Right cardiac atrium (tissue), 5 donors: ENCODE data around the gene WDFY2. TPM values are rescaled to one million over a fixed set of nuclear protein-coding genes. Genes with fewer than 3 reads are reported as not detected.
"Not testable (repeated sequence)": the region's sequence is repeated elsewhere in the genome, so short reads cannot be mapped to it uniquely, and the experiment has no call there.

ENCODE experiments used
- ATAC-seq, 2 donors: fragments of 200-7000 bp; cut with Tn5 transposase; one replicate each; pipeline versions ENCODE4 v1.8.0 to v1.9.1; 2020; ENCODE audit warnings: moderate library complexity in 2 of 2, mild to moderate bottlenecking in 1 of 2
- DNase-seq, 3 donors: peaks; one replicate each; pipeline ENCODE4 v3.0.0-alpha.2; 2020
- H3K27ac ChIP-seq: one replicate; pipeline ENCODE4 v1.5.1; 2013; ENCODE audit warnings: mild to moderate bottlenecking, low read length, control low read depth, moderate library complexity
- H3K27me3 ChIP-seq: one replicate; pipeline ENCODE4 v1.6.1; 2013; ENCODE audit not compliant: control insufficient read depth, insufficient read depth
- H3K4me1 ChIP-seq: one replicate; pipeline ENCODE4 v1.6.1; 2013; ENCODE audit warnings: low read length; ENCODE audit not compliant: control insufficient read depth, insufficient read depth
- H3K4me3 ChIP-seq: one replicate; pipeline ENCODE4 v1.5.1; 2013; ENCODE audit warnings: low read length, control low read depth
- H3K9me3 ChIP-seq: one replicate; pipeline ENCODE4 v1.6.1; 2013; ENCODE audit warnings: low read length; ENCODE audit not compliant: control insufficient read depth
- WGBS: extraction: QIAGEN DNeasy Blood & Tissue Kit; methylation state at CpG from one replicate; pipeline ENCODE4 v1.1.7; 2013; 5-methylcytosine and 5-hydroxymethylcytosine counted together
- intact Hi-C, 4 donors: fragments of 100-400 bp; cut with DNase I; formaldehyde crosslinking; loops; one replicate each; pipeline versions ENCODE4 v1.11.0 to v1.14.0; 2022 to 2023
- polyA plus RNA-seq: library from polyadenylated mRNA; stranded (reverse); fragments of 200-250 nt; gene quantifications from one replicate; pipeline ENCODE4 v1.2.3, GENCODE V29; 2013
- total RNA-seq, 4 donors: library from RNA; stranded (reverse); fragmentation: NEBNext Ultra II Directional; extraction: Animal tissue kit (Norgen Biotek cat#: 25700); gene quantifications; one replicate each; pipeline ENCODE4 v1.2.1, GENCODE V29; 2021
- donor health status: healthy with polysubstance abuse.
- donor health status: DM: no; HTN: yes; CAD: no.
- donor health status: DM: no; HTN: no; CAD: no.
- donor health status: DM: no; HTN: yes; CAD: no; lungs with severe emphysema.
- donor health status: DM: yes; HTN: yes; CAD: no.

Gene WDFY2
- total and polyA plus RNA-seq, 5 donors, result 2.6 to 7.9 (median 5.8) TPM

DNA sequence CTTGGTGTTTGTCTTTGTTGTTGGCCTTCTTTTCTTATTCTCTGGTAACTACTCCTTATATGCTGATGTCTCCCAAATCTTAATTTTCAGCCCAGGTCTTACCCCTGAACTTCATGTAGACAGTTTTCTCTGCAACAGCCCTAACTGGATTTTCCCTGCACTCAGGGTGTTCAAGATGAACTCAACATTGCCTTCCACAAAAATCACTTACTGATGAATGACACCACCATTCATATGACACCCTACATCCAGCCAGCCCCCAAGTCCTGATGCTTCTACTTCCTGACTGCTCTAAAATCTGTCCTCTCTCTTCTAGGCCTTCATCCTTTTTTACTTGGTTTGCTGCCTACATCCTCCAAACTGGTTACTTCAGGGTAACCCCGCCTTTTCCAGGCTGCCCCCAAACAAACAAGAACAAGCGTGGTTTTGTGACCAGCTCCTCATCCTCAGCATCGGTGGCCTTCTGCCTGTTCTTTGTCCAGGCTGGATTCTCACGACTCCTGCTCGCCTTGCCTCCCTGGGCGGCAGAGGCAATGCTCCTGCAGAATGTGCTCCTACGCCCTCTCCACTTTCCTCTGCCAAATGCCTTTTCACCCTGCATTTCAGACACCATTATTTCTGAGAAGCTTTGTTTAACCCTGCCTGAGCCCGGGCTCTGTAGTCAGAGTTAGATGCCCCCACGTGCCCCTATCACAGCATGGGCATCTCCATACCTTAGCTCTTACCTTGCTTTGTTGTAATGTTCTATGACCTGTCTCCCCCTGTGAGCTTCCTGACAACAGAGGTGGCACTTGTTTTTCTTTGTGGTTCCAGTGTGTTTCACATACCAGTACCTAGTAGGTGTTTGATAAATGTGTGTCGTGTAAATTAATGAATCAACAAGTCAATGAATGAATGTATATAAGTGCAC, 61.8 kb downstream of the WDFY2 start:
- Histone ChIP-seq H3K4me3 (no peak overlapping the region), H3K4me1 (peaks cover 20% of the 10 kb centered on the region), H3K9me3 (no peaks in the 10 kb centered on the region), H3K27ac (peak overlapping the region; percentile 9), H3K27me3 (no peaks in the 10 kb centered on the region)
- intact Hi-C loops, result no loop called here
- WGBS, result 83% methylated on average over 10 of the region's 10 CpGs
- peak in 1 of 2 donors; percentile 23 for ATAC-seq
- DNase-seq, result no peak

GRCh38 chr13:51647067-51647466, 62.8 kb downstream of the WDFY2 start:
- H3K4me3 ChIP-seq, result no peak overlapping the region
- H3K4me1 ChIP-seq, result peaks cover 20% of the 10 kb centered on the region
- 97% methylated on average over 4 of the region's 4 CpGs for WGBS
- no peak for ATAC-seq
- no peaks in the 10 kb centered on the region for H3K9me3 ChIP-seq
- no peak overlapping the region for H3K27ac ChIP-seq
- intact Hi-C loops, result no loop called here
- no peak for DNase-seq
- H3K27me3 ChIP-seq, result no peaks in the 10 kb centered on the region

DNA sequence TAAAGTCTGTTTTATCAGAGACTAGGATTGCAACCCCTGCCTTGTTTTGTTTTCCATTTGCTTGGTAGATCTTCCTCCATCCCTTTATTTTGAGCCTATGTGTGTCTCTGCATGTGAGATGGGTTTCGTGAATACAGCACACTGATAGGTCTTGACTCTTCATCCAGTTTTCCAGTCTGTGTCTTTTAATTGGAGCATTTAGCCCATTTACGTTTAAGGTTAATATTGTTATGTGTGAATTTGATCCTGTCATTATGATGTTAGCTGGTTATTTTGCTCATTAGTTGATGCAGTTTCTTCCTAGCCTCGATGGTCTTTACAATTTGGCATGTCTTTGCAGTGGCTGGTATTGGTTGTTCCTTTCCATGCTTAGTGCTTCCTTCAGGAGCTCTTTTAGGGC, 67.9 kb downstream of the WDFY2 start:
- H3K27me3 ChIP-seq, H3K4me3 ChIP-seq, H3K9me3 ChIP-seq, intact Hi-C loops, DNase-seq, ATAC-seq, H3K4me1 ChIP-seq, H3K27ac ChIP-seq: not testable (repeated sequence)
- WGBS, result 99% methylated on average over 3 of the region's 3 CpGs

- Histone ChIP-seq H3K9me3 (no peaks in the 10 kb centered on the region), H3K27me3 (no peaks in the 10 kb centered on the region), H3K4me1 (no peaks in the 10 kb centered on the region), H3K4me3 (no peak overlapping the region), H3K27ac (no peak overlapping the region)
- intact Hi-C loops, result no loop called here
- no peak for DNase-seq
- WGBS, result 64% methylated on average over 6 of the region's 6 CpGs
- peak; percentile 31 to 51 for ATAC-seq
Observed at GRCh38 chr13:51659276-51660127, 75.2 kb downstream of the WDFY2 start.

DNA sequence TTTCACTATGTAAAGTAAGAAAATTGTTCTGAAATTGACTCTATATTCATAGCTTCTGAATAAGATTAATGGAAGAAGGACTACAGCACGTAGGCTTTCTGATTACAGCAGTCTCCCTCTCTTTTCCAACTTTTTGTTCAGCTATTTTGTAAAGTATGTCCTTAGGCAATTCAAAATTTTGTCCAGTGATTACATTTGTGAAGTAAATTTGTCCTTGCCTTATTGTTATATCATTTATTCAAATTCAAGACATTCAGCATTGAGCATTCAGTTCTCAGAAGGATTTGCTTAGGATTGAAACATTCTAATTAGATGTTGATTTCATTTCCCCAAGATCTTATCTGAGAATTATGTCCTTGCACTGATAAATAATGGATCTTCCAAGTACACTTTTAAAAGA, 76.6 kb downstream of the WDFY2 start:
- Histone ChIP-seq H3K4me1 (no peaks in the 10 kb centered on the region), H3K27ac (no peak overlapping the region), H3K9me3 (no peaks in the 10 kb centered on the region), H3K4me3 (no peak overlapping the region), H3K27me3 (no peaks in the 10 kb centered on the region)
- 79% methylated on average over 1 of the region's 1 CpG for WGBS
- ATAC-seq, result no peak
- intact Hi-C loops, result no loop called here
- no peak for DNase-seq

GRCh38 chr13:51663973-51664957, 80.0 kb downstream of the WDFY2 start:
- no peak overlapping the region for H3K27ac ChIP-seq
- intact Hi-C loops, result no loop called here
- 71% methylated on average over 8 of the region's 8 CpGs for WGBS
- H3K9me3 ChIP-seq, result no peaks in the 10 kb centered on the region
- no peak overlapping the region for H3K4me3 ChIP-seq
- no peaks in the 10 kb centered on the region for H3K4me1 ChIP-seq
- DNase-seq (peak in 2 of 3 donors; percentile 35 to 75), ATAC-seq (peak; percentile 84 to 88)
- H3K27me3 ChIP-seq, result no peaks in the 10 kb centered on the region

DNA sequence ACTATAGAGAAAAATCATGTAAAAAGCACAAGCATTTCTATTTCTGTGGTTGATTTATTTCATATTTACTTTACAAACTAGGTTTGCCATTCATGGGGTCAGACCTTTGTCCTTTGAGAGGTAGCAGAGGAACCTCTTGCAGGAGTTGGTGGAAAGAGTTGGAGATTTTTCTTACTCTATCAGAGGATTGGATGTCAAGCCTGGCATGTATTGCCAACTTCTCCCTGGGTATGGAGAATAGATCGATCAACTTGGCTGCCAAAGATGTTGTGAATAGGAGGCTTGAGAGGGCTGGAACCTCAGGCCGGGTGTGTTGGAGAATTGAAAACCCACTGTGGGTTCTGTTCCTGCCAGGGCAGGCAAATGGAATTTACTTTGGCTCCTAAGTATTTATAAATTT, 81.2 kb downstream of the WDFY2 start:
- Histone ChIP-seq H3K27ac (no peak overlapping the region), H3K4me3 (no peak overlapping the region), H3K4me1 (no peaks in the 10 kb centered on the region), H3K9me3 (no peaks in the 10 kb centered on the region), H3K27me3 (no peaks in the 10 kb centered on the region)
- intact Hi-C loops, result no loop called here
- DNase-seq (no peak), ATAC-seq (no peak)
- 81% methylated on average over 2 of the region's 2 CpGs for WGBS

GRCh38 chr13:51666374-51666773, 82.1 kb downstream of the WDFY2 start:
- Histone ChIP-seq H3K27ac (no peak overlapping the region), H3K4me1 (no peaks in the 10 kb centered on the region), H3K27me3 (no peaks in the 10 kb centered on the region), H3K4me3 (no peak overlapping the region), H3K9me3 (no peaks in the 10 kb centered on the region)
- DNase-seq (no peak), ATAC-seq (no peak)
- intact Hi-C loops, result no loop called here
- WGBS, result 73% methylated on average over 1 of the region's 1 CpG

DNA sequence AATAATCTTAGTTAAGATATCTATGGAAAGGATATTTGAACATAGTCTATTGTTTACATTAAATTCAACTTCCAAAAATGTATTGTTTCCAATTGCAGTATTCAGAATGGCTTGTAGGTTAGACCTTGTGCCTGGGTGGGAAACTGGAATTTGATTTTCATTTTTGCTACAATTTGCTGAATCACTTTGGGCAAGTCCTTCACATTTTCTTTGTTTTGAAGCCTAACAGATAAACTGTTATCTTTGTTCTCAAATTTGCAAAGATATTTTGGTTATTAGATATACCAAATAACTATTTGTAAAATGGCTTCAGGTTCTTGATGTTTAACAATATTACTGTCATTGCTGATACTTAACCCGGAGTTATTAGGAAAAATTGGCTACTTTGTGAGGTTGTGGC, 82.6 kb downstream of the WDFY2 start:
- no peak overlapping the region for H3K27ac ChIP-seq
- intact Hi-C loops, result no loop called here
- DNase-seq, result no peak

DNA sequence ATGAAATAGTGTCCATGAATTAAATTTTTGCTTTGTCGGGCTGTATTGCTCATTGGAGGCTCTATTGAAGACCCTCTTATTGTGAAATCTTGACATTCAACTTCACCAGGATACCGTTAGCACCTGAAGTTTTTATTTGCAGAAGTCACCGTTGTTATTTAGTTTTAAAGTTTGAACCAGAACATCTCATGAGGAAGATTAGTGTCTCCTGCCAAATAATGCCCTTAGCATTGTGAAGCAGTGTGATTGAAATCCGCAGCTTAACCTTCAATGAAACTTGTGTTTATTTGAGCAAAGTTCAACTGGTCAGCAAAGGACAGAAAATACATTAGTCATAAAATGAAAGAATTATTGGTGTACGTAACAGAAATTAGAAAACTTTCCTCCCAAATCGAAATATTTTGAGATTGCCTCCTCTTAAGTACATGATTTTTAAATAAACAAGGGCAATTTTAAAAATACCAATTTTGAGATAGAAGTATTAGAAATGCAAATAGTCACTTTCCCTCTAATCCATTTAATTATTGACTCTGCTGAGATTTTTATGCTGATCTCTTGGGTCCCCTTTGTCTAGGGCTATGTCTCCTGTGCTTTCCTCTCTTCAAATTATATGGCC, 84.4 kb downstream of the WDFY2 start:
- H3K4me1 ChIP-seq, result no peaks in the 10 kb centered on the region
- no peak for ATAC-seq
- no peaks in the 10 kb centered on the region for H3K9me3 ChIP-seq
- no peak overlapping the region for H3K27ac ChIP-seq
- 85% methylated on average over 6 of the region's 6 CpGs for WGBS
- no peak for DNase-seq
- intact Hi-C loops, result no loop called here
- no peaks in the 10 kb centered on the region for H3K27me3 ChIP-seq
- H3K4me3 ChIP-seq, result no peak overlapping the region

More for the DNA sequence above, 82.6 kb downstream of the WDFY2 start:
- Histone ChIP-seq H3K27me3 (no peaks in the 10 kb centered on the region), H3K4me3 (no peak overlapping the region), H3K4me1 (no peaks in the 10 kb centered on the region), H3K9me3 (no peaks in the 10 kb centered on the region)
- 97% methylated on average over 1 of the region's 1 CpG for WGBS
- no peak for ATAC-seq
